HUES64 (cell line): ENCODE results near the gene PITX1.

Source experiments
- H3K27ac ChIP-seq: 2 replicates; pipeline ENCODE4 v1.7.0; 2013; ENCODE audit warnings: low read depth, low read length, inconsistent platforms
- H3K27me3 ChIP-seq: 2 replicates; pipeline ENCODE4 v1.6.1; 2013; ENCODE audit warnings: mild to moderate bottlenecking, low read length; ENCODE audit not compliant: insufficient read depth
- H3K36me3 ChIP-seq: 2 replicates; pipeline ENCODE4 v1.6.1; 2013; ENCODE audit warnings: mild to moderate bottlenecking, low read length; ENCODE audit not compliant: insufficient read depth
- H3K4me1 ChIP-seq: 2 replicates; pipeline ENCODE4 v1.6.1; 2013; ENCODE audit warnings: mild to moderate bottlenecking, low read length, moderate library complexity; ENCODE audit not compliant: insufficient read depth
- H3K4me3 ChIP-seq: 2 replicates; pipeline ENCODE4 v1.5.1; 2013; ENCODE audit warnings: mild to moderate bottlenecking, low read length, moderate library complexity
- H3K9ac ChIP-seq: 2 replicates; pipeline ENCODE4 v1.6.1; 2013; ENCODE audit warnings: mild to moderate bottlenecking, low read depth, low read length
- H3K9me3 ChIP-seq: 2 replicates; pipeline ENCODE4 v1.6.1; 2013; ENCODE audit warnings: low read depth, low read length; ENCODE audit not compliant: insufficient read depth
- WGBS: fragments of 150-250, 120-280 bp; methylation state at CpG from one replicate; pipeline ENCODE4 v1.1.7; 2013; ENCODE audit warnings: missing lambda C conversion rate; 5-methylcytosine and 5-hydroxymethylcytosine counted together

PITX1 gene

DNA sequence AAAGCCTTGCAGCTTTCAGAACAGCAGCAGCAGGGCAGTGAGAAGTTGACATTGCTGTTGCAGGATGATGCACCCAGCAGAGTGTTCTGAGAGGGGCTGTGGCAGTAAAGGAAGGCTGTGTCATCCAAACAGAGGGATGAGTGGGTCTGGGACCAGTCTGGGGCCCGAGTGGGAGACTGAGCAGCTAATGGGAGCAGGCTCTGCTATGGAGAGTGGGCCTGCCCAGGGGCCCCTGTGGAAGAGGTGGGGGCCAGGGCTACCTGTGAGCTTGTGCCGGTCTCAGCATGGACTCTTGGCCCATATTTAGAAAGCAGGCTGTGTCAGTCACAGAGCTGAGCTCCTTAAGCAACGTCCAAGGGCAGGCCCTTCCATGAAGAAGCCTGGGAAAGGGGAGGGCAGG, 26.0 kb upstream of the PITX1 start:
- H3K9ac ChIP-seq: no peak overlapping the region
- H3K4me3 ChIP-seq: no peak overlapping the region
- no peaks in the 10 kb centered on the region for H3K9me3 ChIP-seq
- no peak overlapping the region for H3K27ac ChIP-seq
- no peaks in the 10 kb centered on the region for H3K36me3 ChIP-seq
- WGBS: 70% methylated on average over 3 of the region's 3 CpGs
- no peaks in the 10 kb centered on the region for H3K4me1 ChIP-seq
- H3K27me3 ChIP-seq: peaks cover 61% of the 10 kb centered on the region; the same call in 1 of the 2 replicates

DNA sequence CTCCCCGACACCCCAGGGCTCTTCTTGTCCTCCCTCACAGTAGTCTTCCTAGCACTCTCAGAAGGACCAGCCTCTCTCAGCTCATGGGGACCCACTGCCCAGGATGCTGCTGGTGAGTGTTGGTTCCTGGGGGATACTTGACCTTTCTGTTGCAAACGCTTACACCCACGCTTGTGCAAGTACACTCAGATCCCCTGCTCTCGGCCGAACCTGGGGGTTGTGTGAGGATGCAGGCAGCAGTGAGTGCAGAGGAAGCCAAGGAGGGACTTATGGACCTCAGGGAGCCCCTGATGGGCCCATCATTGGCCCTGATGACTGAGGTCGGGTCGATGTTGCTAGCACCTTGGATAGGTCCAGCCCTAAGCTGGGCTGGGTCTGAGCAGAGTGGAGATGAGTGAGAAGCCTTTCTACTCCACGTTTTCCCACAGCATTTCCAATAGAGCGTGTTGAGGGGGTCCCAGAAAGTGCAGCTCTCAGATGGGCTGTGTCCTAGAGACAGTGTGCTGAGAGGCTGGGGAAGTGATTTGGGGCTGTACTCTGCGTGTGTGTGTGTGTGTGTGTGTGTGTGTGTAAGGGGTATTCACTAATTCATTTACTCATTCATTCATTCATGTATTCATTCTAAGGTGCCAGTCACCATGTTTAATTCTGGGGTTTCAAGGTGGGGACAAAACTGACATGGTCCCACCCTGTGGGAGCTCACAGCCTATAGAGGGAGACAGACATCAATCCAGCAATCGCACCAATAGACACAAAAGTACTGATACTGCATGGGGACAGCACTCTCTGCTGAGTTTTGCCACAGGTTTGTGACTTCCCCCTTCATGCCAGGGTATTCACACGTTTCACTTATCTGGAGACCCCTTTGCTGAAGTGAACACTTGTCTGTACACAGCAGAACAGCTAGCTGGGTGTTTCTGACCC, 25.2 kb upstream of the PITX1 start:
- Histone ChIP-seq H3K4me1 (no peaks in the 10 kb centered on the region), H3K36me3 (no peaks in the 10 kb centered on the region), H3K27me3 (peaks cover 60% of the 10 kb centered on the region; the same call in 1 of the 2 replicates), H3K27ac (no peak overlapping the region), H3K9me3 (no peaks in the 10 kb centered on the region), H3K4me3 (no peak overlapping the region), H3K9ac (no peak overlapping the region)
- WGBS: 77% methylated on average over 11 of the region's 12 CpGs

GRCh38 chr5:135058331-135058732, 24.3 kb upstream of the PITX1 start:
- no peaks in the 10 kb centered on the region for H3K4me1 ChIP-seq
- no peak overlapping the region for H3K27ac ChIP-seq
- H3K4me3 ChIP-seq: no peak overlapping the region
- WGBS: 64% methylated on average over 8 of the region's 8 CpGs
- peaks cover 63% of the 10 kb centered on the region for H3K27me3 ChIP-seq
- no peaks in the 10 kb centered on the region for H3K36me3 ChIP-seq
- no peaks in the 10 kb centered on the region for H3K9me3 ChIP-seq
- no peak overlapping the region for H3K9ac ChIP-seq

- WGBS: 84% methylated on average over 2 of the region's 2 CpGs
- Histone ChIP-seq H3K4me1 (no peaks in the 10 kb centered on the region), H3K4me3 (no peak overlapping the region), H3K27me3 (peaks cover 68% of the 10 kb centered on the region), H3K36me3 (no peaks in the 10 kb centered on the region), H3K27ac (no peak overlapping the region), H3K9ac (no peak overlapping the region), H3K9me3 (no peaks in the 10 kb centered on the region)
Observed at GRCh38 chr5:135057233-135057632, 23.2 kb upstream of the PITX1 start.

- H3K4me3 ChIP-seq: no peak overlapping the region
- H3K4me1 ChIP-seq: no peaks in the 10 kb centered on the region
- H3K36me3 ChIP-seq: no peaks in the 10 kb centered on the region
- WGBS: 88% methylated on average over 8 of the region's 8 CpGs
- H3K9ac ChIP-seq: no peak overlapping the region
- no peak overlapping the region for H3K27ac ChIP-seq
- no peaks in the 10 kb centered on the region for H3K9me3 ChIP-seq
- H3K27me3 ChIP-seq: peaks cover 74% of the 10 kb centered on the region
Observed at GRCh38 chr5:135056316-135057030, 22.4 kb upstream of the PITX1 start.

DNA sequence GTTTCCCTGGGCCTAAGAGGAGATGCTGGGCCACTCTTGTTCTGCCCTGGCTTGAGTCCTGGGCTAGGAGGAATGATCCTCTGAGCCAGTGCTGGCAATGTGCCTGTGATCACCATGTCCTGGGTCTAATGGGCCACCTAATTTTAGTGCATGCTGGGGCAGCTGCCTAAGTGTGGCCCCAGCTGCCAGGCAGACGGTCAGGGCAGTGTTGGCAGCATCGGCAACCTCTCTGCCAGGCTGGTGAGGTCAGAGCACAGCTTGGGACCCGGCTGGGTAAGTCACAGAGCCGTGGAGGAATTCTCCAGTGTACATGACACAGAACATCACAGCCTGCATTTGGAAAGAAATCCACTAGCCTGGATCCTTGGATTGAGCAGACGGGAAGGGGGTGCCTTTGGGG, 21.4 kb upstream of the PITX1 start:
- no peak overlapping the region for H3K4me3 ChIP-seq
- no peak overlapping the region for H3K9ac ChIP-seq
- H3K27ac ChIP-seq: no peak overlapping the region
- 90% methylated on average over 5 of the region's 5 CpGs for WGBS
- H3K27me3 ChIP-seq: peaks cover 82% of the 10 kb centered on the region
- H3K9me3 ChIP-seq: no peaks in the 10 kb centered on the region
- no peaks in the 10 kb centered on the region for H3K4me1 ChIP-seq
- H3K36me3 ChIP-seq: no peaks in the 10 kb centered on the region

DNA sequence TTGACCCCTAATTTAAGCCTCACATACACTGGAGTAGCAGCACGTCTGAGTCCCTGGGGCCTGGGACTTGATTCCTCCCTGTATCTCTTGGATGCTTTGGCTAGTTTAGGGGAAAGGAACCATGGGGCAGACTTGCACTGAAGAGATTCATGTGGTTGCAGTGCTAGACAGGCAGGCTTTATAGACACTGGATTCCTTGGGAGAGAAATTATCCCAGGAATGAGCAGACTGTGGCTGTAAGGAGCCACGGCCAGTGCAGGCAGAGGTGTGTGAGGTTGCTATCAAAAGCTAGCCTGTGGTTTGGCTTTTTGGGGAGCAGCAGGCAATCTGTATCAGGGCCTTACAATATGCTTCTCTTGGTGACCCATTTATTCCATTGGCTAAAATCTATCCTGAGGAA, 20.5 kb upstream of the PITX1 start:
- H3K4me3 ChIP-seq: no peak overlapping the region
- peaks cover 86% of the 10 kb centered on the region for H3K27me3 ChIP-seq
- H3K9me3 ChIP-seq: no peaks in the 10 kb centered on the region
- H3K9ac ChIP-seq: no peak overlapping the region
- no peak overlapping the region for H3K27ac ChIP-seq
- 84% methylated on average over 2 of the region's 2 CpGs for WGBS
- H3K36me3 ChIP-seq: no peaks in the 10 kb centered on the region
- H3K4me1 ChIP-seq: no peaks in the 10 kb centered on the region

GRCh38 chr5:135053989-135054388, 20.0 kb upstream of the PITX1 start:
- H3K4me3 ChIP-seq: no peak overlapping the region
- 87% methylated on average over 8 of the region's 8 CpGs for WGBS

DNA sequence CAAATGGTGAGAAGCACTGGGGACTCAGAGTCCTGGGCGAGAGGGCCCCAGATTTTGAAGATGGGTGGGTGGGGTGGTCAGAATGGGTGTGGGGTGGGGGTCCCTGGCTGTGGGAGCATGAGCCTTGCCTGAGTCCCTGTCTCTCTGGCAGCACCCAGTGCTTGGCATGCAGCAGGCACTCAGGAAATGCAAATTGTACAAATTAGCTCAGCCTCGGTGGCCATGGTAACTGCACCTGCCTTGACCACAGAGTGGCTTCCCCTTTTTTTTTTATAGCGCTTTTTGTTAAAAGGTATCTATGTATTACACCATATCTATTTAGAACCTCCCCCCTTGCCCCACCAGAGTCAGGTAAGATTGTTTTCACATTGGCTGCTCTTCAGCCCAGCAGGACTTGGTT, 19.2 kb upstream of the PITX1 start:
- H3K9ac ChIP-seq: no peak overlapping the region
- peaks cover 89% of the 10 kb centered on the region for H3K27me3 ChIP-seq
- H3K4me1 ChIP-seq: no peaks in the 10 kb centered on the region
- H3K27ac ChIP-seq: no peak overlapping the region
- no peak overlapping the region for H3K4me3 ChIP-seq
- H3K36me3 ChIP-seq: no peaks in the 10 kb centered on the region
- WGBS: 67% methylated on average over 2 of the region's 3 CpGs
- H3K9me3 ChIP-seq: no peaks in the 10 kb centered on the region

More at GRCh38 chr5:135053989-135054388, 20.0 kb upstream of the PITX1 start:
- H3K27ac ChIP-seq: no peak overlapping the region
- H3K9ac ChIP-seq: no peak overlapping the region
- no peaks in the 10 kb centered on the region for H3K36me3 ChIP-seq
- peaks cover 88% of the 10 kb centered on the region for H3K27me3 ChIP-seq
- no peaks in the 10 kb centered on the region for H3K4me1 ChIP-seq
- H3K9me3 ChIP-seq: no peaks in the 10 kb centered on the region

DNA sequence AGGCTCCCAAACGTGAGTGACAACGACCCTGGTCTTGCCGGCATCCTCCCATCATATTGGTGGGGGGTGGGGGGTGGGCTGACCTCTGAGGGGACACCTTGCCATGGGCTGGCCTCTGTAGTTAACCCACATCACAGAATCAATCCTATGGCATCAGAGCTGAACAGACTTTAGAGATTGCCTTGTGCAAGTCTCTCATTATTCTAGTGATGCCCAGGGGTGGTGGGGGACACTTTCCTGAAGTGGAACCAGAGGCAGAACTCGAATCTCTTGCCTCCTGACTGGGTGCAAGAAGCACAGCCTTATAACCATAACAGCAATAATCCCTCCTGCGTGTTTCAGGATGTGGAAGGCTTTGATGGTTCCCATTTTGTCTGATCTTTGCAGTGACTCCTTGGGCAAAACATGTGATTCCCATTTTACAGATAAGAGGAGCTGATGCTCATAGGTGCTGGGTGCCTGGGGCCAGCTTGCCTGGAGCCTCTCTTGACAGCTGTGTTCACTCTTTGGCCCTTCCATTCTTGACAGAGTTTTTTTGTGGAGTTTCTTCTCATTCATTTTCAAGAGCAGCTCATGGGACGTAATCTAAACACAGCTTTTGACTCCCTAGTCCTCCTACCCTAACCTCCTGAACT, 18.6 kb upstream of the PITX1 start:
- Histone ChIP-seq H3K36me3 (no peaks in the 10 kb centered on the region), H3K9me3 (no peaks in the 10 kb centered on the region), H3K9ac (no peak overlapping the region), H3K27ac (no peak overlapping the region), H3K4me3 (no peak overlapping the region), H3K27me3 (peaks cover 92% of the 10 kb centered on the region), H3K4me1 (no peaks in the 10 kb centered on the region)
- 81% methylated on average over 4 of the region's 6 CpGs for WGBS

DNA sequence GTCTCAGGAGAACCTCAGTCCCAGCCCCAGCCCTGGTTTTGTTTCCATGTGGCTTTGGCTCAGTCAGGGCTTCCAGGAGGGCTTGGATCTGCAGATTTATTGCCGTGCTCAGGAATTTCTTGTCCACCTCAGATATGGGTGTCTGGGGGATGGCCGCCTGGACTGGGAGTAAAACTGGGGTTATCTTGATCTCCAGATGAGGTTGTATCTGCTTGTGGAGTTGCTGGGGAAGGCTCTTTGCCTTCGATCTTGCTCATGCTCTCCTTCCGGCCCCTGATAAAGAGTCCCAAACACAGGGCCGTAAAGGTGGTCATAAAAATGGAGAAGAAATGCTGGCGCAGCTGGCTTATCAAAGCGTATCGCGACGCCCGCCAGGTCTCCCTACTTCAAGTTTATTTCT, 17.8 kb upstream of the PITX1 start:
- H3K27ac ChIP-seq: no peak overlapping the region
- 91% methylated on average over 11 of the region's 11 CpGs for WGBS
- no peaks in the 10 kb centered on the region for H3K4me1 ChIP-seq
- H3K9me3 ChIP-seq: no peaks in the 10 kb centered on the region
- H3K9ac ChIP-seq: no peak overlapping the region
- peaks cover 98% of the 10 kb centered on the region for H3K27me3 ChIP-seq
- no peak overlapping the region for H3K4me3 ChIP-seq
- no peaks in the 10 kb centered on the region for H3K36me3 ChIP-seq
